Activated CD4-positive, CD25-positive, alpha-beta regulatory T cell treated with anti-CD3 and anti-CD28 coated beads, Interleukin-2, amount 50 U/mL, for 72 hours (primary cell): Measurements from ENCODE around the gene AASDH.
"Not testable (repeated sequence)": the region's sequence is repeated elsewhere in the genome, so short reads cannot be mapped to it uniquely, and the experiment has no call there.

ENCODE experiments used
- DNase-seq: peaks from one replicate; pipeline ENCODE4 v3.0.0; 2021

Gene AASDH

GRCh38 chr4:56388306-56388705 is 1.0 kb upstream of the AASDH start:
- DNase-seq: no peak

GRCh38 chr4:56386091-56386490 is 1.2 kb downstream of the AASDH start:
- DNase-seq: no peak

- no peak for DNase-seq
Observed at GRCh38 chr4:56375458-56375857, 11.8 kb downstream of the AASDH start.

GRCh38 chr4:56374956-56375355 is 12.3 kb downstream of the AASDH start:
- DNase-seq: no peak

- no peak for DNase-seq
Observed at GRCh38 chr4:56372774-56373173, 14.5 kb downstream of the AASDH start.

- no peak for DNase-seq
Observed at GRCh38 chr4:56371426-56372220, 15.7 kb downstream of the AASDH start.

- no peak for DNase-seq
Observed at GRCh38 chr4:56370377-56370776, 16.9 kb downstream of the AASDH start.

GRCh38 chr4:56362981-56363380 is 24.3 kb downstream of the AASDH start:
- not testable (repeated sequence) for DNase-seq

GRCh38 chr4:56360071-56360470 is 27.2 kb downstream of the AASDH start:
- DNase-seq: no peak

- no peak for DNase-seq
Observed at GRCh38 chr4:56356650-56357049, 30.6 kb downstream of the AASDH start.

- no peak for DNase-seq
Observed at GRCh38 chr4:56348576-56348975, 38.7 kb downstream of the AASDH start.

GRCh38 chr4:56345458-56345857 is 41.8 kb downstream of the AASDH start:
- DNase-seq: no peak

GRCh38 chr4:56342746-56343145 is 44.5 kb downstream of the AASDH start:
- no peak for DNase-seq

GRCh38 chr4:56330691-56331090 is 56.6 kb downstream of the AASDH start:
- DNase-seq: no peak

- DNase-seq: no peak
Observed at GRCh38 chr4:56326363-56326762, 60.9 kb downstream of the AASDH start.

GRCh38 chr4:56324011-56324610 is 63.2 kb downstream of the AASDH start:
- no peak for DNase-seq

GRCh38 chr4:56323327-56323726 is 64.0 kb downstream of the AASDH start:
- no peak for DNase-seq

- DNase-seq: no peak
Observed at GRCh38 chr4:56321251-56321650, 66.0 kb downstream of the AASDH start.

- DNase-seq: no peak
Observed at GRCh38 chr4:56320293-56320692, 67.0 kb downstream of the AASDH start.

- DNase-seq: no peak
Observed at GRCh38 chr4:56318555-56318954, 68.7 kb downstream of the AASDH start.

- DNase-seq: no peak
Observed at GRCh38 chr4:56317749-56318148, 69.5 kb downstream of the AASDH start.

- no peak for DNase-seq
Observed at GRCh38 chr4:56316011-56316650, 71.2 kb downstream of the AASDH start.

- no peak for DNase-seq
Observed at GRCh38 chr4:56315543-56315942, 71.7 kb downstream of the AASDH start.

GRCh38 chr4:56315041-56315440 is 72.2 kb downstream of the AASDH start:
- DNase-seq: no peak
